EL (cell line): ENCODE data around the gene NECAB2.

ENCODE experiments used
- DNase-seq: peaks from one replicate; pipeline ENCODE4 v3.0.0-alpha.2; 2016

The NECAB2 gene

DNA sequence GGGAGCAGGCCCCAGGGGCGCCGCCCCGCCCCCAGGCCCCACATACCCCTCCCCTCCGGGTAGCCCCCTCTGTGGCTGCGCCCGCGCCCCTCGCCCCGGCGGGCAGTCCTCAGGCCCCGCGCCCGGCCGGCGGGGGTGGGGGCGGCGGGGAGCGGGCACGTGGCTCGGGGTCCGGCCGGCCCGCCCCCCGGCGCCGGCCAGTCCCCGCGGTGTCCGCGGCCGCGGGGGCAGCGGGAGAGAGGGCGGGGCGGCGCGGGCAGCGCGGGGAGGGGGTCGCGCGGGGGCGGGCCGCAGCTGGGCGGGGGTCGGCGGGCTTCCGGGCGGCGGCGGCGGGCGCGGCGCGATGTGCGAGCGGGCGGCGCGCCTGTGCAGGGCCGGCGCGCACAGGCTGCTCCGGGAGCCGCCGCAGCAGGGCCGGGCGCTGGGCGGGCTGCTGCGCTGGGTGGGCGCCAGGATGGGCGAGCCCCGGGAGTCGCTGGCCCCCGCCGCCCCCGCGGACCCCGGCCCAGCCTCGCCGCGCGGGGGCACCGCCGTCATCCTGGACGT, 335 bp downstream of the NECAB2 start:
- DNase-seq = no peak

DNA sequence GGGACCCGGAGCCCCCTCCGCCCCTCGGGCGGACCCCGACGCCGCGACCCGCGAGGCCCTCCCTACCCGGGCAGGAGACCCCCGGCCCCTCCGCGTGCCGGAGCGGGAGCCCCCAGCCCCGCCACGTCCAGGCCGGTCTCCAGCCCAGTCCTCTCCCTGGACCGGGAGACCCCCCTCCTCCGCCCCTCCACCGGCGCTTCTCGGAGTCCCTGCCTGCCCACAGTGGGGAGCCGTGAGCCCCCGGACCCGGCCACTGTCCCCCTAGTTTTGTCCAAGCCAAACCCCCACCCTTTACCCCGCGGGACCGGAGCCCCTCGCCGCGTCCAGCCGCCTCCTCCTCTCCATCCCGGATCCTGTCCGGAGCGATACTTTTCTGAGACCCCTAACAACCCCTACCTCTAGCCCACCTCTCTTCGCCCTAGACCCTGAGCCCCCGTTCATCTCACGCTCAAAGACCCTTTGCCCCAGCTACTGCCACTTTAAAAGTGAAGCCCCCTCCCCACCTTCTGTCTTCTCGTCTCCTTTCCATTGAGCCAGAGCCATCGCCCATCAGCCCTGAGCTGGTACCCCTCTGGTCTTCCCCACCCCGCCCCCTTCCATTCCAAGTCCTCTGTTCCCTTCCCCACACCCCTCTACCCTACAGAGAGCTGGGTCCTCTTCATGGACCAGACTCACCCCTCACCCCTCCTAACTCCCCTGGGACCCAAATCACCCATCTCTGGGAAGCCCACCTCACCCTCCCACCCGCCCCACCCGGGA, 1.0 kb downstream of the NECAB2 start:
- no peak for DNase-seq

GRCh38 chr16:83969771-83970429, 1.9 kb downstream of the NECAB2 start:
- DNase-seq = no peak

DNA sequence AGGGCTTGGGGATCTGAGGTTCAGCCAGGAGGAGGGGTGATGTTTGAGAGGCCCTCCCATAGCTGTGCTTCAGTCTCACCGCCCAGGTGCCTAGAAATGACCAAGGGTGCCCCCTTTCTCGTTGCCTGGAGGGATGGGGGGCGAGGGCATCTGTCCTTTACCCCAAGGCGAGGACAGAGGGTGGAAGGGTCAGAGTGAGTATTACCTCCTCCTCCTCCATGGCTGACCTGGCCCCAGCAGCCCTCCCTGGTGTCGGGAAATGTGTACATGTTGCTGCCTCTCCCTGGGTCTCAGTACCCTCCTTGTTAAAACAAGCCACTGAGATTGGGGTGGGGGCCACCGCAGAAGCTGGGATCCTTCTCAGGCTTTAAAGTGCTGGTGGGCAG, 2.4 kb downstream of the NECAB2 start:
- DNase-seq = no peak

DNA sequence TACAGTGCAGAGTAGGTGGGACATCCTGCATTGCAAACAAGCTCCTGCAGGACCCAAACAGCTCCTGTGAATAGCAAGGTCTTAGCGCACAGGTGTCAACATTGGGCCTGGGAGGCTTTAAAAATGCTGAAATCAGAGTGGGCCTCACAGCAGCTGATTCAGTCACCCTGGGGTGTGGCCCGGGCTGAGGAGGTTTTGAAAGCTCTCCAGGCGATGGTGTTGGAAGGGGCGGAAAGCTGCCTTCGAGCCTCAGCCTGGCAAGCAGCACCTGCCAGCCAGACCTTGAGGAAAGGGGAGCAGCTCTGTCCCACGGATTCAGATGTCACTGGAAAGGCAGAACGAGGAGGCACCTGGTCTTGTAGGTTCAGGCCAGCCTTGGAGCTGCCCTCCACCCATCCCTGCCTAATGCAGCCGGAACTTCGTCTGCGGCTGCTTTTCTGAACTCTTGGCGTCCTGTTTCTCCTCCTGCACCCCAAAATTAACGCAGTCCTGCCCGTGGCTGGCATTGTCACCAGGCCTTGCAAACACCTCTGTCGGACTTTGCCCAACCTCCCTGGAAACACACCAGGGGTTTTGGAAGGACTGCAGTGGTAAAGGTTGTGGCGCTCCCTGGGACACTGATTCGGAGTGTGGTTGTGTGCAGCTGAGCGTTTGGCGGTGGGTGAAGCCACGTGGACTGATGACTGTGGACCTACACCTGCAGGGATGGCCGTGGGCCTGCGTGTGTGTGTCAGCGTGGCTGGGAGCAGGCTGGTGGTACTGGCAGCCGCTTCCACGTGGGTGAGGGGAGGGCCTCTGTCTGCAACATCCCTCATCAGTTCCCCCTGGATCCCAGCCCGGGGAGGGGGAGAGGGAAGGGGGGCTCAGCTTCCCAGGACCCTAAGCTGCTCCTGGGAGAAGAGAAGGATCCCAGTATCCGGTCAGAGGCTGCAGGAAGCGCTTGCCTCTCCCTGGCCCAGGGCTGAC, 3.4 kb downstream of the NECAB2 start:
- DNase-seq = no peak

GRCh38 chr16:83972256-83973008, 4.4 kb downstream of the NECAB2 start:
- no peak for DNase-seq

GRCh38 chr16:83973077-83973476, 5.0 kb downstream of the NECAB2 start:
- DNase-seq = no peak

GRCh38 chr16:83973581-83974385, 5.7 kb downstream of the NECAB2 start:
- DNase-seq = no peak

DNA sequence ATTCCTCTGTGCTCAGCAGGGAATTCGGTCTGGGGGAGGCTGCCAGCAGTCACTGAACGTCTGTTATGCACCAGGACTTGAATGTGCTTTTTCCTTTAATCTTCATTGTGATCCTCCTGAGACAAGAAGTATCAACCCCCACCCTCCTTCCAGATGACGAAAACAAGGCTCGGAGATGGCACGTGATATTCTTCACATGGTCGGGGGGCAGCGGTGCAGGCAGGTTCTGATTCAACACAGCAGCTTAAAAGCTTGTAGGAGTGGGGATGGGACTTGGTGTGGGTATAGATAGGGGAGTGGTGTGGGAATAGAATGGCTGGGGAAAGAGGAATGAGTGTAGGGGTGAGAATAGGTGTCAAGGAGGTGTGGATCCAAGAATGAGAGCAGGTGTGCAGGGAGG, 6.4 kb downstream of the NECAB2 start:
- no peak for DNase-seq

- no peak for DNase-seq
Observed at GRCh38 chr16:83975590-83976260, 7.7 kb downstream of the NECAB2 start.

- no peak for DNase-seq
Observed at GRCh38 chr16:83977056-83977815, 9.2 kb downstream of the NECAB2 start.

- no peak for DNase-seq
Observed at GRCh38 chr16:83978401-83978904, 10.4 kb downstream of the NECAB2 start.

DNA sequence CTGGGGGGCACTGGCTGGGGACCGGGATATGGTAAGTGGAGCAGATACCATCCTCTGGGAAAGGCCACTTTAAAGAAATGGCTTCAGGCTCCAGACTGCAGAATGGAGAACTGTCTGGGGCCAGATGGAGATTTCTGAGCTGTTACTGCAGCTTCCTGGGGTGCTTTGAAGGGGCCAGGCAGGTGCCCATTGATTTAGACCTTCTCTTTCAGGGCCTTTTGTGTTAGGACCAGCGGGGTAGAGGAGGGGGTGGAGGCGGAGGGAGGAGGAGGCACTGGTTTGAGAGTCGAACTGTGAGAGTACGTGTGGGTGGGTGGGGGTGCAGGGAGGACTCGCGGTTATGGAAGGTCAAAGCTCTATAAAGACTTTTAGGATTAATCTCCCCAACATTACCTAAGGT, 11.4 kb downstream of the NECAB2 start:
- no peak for DNase-seq

GRCh38 chr16:83980794-83981193, 12.8 kb downstream of the NECAB2 start:
- DNase-seq = no peak

GRCh38 chr16:83981799-83982198, 13.8 kb downstream of the NECAB2 start:
- DNase-seq = no peak

GRCh38 chr16:83983491-83983890, 15.4 kb downstream of the NECAB2 start:
- no peak for DNase-seq

GRCh38 chr16:83989300-83989699, 21.3 kb downstream of the NECAB2 start:
- no peak for DNase-seq

DNA sequence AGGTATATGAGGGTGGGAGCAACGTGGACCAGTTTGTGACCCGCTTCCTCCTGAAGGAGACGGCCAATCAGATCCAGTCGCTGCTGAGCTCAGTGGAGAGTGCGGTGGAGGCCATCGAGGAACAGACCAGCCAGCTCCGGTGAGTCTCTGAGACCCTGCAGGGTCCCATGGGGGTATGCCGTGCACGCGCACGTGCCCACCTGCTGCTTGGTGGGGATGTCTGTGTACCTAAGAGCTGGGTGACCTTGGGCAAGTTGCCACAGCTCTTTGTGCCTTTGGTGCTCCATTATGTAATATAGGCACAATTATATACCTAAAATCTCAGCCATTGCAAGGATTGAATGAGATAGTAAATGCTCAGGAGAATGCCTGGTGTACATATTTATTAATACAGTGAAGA, 22.4 kb downstream of the NECAB2 start:
- DNase-seq = no peak

DNA sequence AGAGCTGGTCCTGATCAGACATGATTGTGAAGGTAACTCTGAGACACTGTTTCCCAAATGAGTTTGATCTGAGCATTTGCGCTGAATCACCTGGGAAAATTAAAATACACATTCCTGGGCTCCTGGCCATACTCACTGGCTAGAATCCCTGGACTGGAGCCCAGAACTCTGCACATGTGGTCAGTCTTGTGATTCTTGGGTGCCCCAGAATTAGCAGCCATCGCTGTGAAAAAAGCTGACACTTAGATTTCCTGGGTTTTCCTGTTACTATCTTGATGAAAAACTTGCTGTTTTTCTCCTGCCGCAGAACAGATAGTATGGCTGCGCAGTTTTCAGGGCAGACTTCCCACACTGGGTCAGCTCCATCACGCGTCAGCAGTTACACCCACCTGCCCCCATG, 24.6 kb downstream of the NECAB2 start:
- DNase-seq = peak; percentile 48

DNA sequence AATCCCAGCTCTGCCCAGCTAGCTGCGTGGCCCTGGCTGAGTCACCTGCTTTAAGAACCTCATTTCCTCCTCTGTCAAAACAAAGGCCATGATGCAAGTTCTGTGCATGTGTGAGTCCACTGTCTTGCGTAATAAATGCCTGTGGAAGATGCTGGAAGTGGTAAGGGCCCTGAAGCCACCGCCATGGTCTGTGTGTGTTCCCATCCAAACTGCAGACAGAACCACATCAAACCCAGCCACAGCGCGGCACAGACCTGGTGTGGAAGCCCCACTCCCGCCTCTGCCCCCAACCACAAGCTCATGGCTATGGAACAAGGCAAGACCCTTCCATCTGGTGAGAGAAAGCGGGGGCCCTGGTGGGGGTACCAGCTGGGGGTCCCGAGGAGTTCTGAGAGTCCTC, 26.0 kb downstream of the NECAB2 start:
- DNase-seq = peak; percentile 86
